Stimulated activated naive CD8-positive, alpha-beta T cell treated with anti-CD3 and anti-CD28 coated beads, Interleukin-15, amount 100 ng/mL, for 72 hours (primary cell): ENCODE measurements around the gene ANO8.
"Not testable (repeated sequence)": the region's sequence is repeated elsewhere in the genome, so short reads cannot be mapped to it uniquely, and the experiment has no call there.

Source experiments
- ATAC-seq: fragments of 150-1000 bp; cut with Tn5 transposase; 2 replicates; pipeline ENCODE4 v1.10.0; 2021; ENCODE audit warnings: mild to moderate bottlenecking, moderate library complexity
- DNase-seq, 2 donors: peaks; one replicate each; pipeline ENCODE4 v3.0.0; 2021 to 2022
- H3K27ac Mint-ChIP-seq, 2 donors: one replicate each; pipeline ENCODE4 v1.8.0; 2022; ENCODE audit warnings: mild to moderate bottlenecking in 2 of 2, mixed read lengths in 2 of 2, moderate library complexity in 2 of 2
- H3K27me3 Mint-ChIP-seq: one replicate; pipeline ENCODE4 v1.8.0; 2022; ENCODE audit warnings: mixed read lengths
- H3K4me1 Mint-ChIP-seq: one replicate; pipeline ENCODE4 v1.8.0; 2022; ENCODE audit warnings: mild to moderate bottlenecking, mixed read lengths
- H3K4me3 Mint-ChIP-seq, 2 donors: one replicate each; pipeline ENCODE4 v1.8.0; 2022; ENCODE audit warnings: mild to moderate bottlenecking in 2 of 2, mixed read lengths in 2 of 2, moderate library complexity in 1 of 2
- H3K9me3 Mint-ChIP-seq, 2 donors: one replicate each; pipeline ENCODE4 v1.8.0; 2022; ENCODE audit warnings: mixed read lengths in 2 of 2

Gene ANO8, protein sequence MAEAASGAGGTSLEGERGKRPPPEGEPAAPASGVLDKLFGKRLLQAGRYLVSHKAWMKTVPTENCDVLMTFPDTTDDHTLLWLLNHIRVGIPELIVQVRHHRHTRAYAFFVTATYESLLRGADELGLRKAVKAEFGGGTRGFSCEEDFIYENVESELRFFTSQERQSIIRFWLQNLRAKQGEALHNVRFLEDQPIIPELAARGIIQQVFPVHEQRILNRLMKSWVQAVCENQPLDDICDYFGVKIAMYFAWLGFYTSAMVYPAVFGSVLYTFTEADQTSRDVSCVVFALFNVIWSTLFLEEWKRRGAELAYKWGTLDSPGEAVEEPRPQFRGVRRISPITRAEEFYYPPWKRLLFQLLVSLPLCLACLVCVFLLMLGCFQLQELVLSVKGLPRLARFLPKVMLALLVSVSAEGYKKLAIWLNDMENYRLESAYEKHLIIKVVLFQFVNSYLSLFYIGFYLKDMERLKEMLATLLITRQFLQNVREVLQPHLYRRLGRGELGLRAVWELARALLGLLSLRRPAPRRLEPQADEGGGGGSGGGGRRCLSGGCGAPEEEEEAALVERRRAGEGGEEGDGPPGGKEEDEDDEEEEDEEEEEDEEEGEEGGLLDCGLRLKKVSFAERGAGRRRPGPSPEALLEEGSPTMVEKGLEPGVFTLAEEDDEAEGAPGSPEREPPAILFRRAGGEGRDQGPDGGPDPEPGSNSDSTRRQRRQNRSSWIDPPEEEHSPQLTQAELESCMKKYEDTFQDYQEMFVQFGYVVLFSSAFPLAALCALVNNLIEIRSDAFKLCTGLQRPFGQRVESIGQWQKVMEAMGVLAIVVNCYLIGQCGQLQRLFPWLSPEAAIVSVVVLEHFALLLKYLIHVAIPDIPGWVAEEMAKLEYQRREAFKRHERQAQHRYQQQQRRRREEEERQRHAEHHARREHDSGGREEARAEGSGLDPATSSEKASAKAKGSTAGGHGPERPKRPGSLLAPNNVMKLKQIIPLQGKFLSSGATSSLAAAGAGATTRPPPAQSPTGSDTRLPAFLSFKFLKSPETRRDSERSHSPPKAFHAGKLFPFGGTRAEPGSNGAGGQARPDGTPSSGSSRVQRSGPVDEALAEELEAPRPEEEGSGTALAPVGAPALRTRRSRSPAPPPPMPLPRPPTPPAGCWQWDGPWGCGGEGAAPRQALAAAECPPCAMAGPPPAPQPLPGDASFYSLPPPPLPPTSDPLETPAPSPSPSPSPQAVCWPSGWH

DNA sequence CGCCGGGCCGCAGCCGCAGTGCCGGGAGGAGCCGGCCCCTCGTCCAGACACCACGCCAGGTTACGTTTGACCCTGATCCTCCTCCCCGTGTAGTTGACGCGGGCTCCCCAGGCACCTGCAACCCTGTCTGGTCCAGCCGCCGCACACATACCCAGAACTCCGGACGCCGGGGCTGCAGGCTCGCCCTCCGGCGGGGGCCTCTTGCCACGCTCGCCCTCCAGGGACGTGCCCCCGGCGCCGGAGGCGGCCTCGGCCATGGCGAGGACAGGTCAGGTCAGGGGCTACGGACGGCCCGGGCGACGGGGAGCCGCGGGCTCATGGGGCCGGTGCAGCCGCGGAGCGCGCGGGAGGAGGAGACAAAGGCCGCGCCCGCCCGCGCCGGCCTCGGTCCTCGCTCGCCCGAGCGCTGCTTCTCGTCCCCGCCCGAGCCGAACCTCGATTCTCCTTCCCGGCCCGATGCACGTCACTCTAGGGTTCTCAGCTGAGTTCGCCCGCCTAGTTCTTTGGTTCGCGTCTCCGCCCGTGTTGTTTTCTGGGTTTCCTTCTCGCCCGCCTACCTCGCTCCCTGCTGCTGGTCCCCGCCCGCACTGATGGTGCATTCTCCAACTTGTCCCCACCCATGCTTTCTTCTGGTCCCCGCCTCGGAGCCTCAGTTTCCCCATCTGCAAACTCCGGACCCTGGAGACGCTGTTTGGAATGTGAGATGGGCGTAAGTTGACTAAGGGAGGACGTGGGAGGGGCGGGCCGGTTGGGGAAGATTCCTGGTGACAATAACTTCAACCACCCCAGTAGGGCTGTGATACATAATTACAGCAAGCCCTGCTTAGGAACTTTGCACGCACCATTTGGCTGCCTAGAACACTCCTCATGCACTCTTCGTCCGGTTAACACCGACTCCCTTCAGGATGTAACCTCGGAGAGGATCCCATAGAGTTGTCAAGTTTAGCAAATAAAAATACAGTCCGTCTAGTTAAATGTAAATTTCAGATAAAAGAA is at the start of gene ANO8:
TSS of gene ANO8 (minus strand) at position 442 of the 996 bp plus-strand sequence. CDS start at position 257, 185 bp downstream.
- Mint-ChIP-seq H3K27ac (peak within 1 kb of the TSS; percentile 59 to 80), H3K9me3 (no peaks in the 10 kb centered on the region), H3K27me3 (peaks cover 12% of the 10 kb centered on the region), H3K4me3 (peak within 1 kb of the TSS; percentile 91 to 95), H3K4me1 (peaks cover 65% of the 10 kb centered on the region)
- DNase-seq (peak; percentile 96 to 97), ATAC-seq (peak; percentile 68)

DNA sequence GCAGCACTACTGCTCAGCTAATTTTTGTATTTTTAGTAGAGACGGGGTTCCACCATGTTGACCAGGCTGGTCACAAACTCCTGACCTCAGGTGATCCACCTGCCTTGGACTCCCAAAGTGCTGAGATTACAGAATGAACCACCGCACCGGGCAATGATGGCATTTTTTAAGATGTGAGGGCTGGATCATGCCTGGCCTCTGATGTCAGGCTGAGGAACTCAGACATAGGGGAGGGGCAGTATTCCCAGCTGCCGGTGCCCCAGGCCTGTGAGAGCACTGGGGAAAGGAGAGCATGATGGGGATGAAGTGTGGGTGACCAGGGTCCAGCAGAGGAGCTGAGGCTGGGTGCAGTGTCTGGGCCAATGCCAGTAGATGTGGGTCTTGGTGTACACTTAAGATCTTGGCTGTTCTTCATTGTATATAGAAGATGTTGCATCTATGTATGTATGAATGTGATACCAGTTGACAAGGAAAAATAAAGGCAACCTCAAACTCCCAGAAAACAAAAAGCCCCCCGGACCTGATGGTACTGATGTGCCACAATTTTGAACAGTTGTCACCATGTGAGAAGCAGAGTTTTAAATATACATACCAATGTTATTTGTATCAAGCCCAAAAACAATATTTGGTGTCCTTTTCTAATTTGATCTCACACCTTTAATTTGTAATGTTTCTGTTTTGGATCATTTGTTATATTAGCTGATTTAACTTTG is 45.9 kb upstream of the ANO8 start:
- no peaks in the 10 kb centered on the region for H3K9me3 Mint-ChIP-seq
- H3K4me3 Mint-ChIP-seq, result no peak overlapping the region
- H3K4me1 Mint-ChIP-seq, result peaks cover 24% of the 10 kb centered on the region
- no peak for DNase-seq
- ATAC-seq, result no peak
- peaks cover 27% of the 10 kb centered on the region for H3K27me3 Mint-ChIP-seq
- H3K27ac Mint-ChIP-seq, result no peak overlapping the region

- ATAC-seq (no peak), DNase-seq (no peak)
- Mint-ChIP-seq H3K4me3 (no peak overlapping the region), H3K27ac (no peak overlapping the region), H3K4me1 (peaks cover 24% of the 10 kb centered on the region), H3K27me3 (peaks cover 27% of the 10 kb centered on the region), H3K9me3 (no peaks in the 10 kb centered on the region)
Observed at GRCh38 chr19:17379221-17379631, 44.6 kb upstream of the ANO8 start.

DNA sequence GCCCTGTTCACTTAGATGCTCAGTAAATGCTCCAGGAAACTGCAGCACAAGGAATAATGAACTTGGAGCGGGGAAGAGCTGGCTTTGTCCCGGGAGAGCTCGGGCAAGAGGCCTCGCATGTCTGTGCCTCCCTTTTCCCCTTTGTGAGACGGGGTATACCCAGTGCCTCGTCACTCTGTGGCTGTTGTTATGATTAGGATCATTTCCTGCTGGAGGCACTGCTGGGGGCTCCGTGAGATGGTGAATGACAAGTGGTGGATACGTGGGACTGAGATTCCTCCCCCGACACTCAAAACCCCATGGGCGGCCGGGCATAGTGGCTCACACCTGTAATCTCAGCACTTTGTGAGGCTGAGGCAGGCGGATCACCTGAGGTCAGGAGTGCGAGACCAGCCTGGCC is 43.6 kb upstream of the ANO8 start:
- Mint-ChIP-seq H3K4me3 (no peak overlapping the region), H3K27ac (no peak overlapping the region), H3K27me3 (peaks cover 27% of the 10 kb centered on the region), H3K4me1 (peaks cover 23% of the 10 kb centered on the region), H3K9me3 (no peaks in the 10 kb centered on the region)
- DNase-seq (no peak), ATAC-seq (no peak)

GRCh38 chr19:17376935-17377600 is 42.4 kb upstream of the ANO8 start, which contains the start of gene PLVAP:
Gene PLVAP (minus strand): TSS chr19:17377342. CDS start chr19:17377288, 54 bp downstream.
- DNase-seq (no peak), ATAC-seq (no peak)
- H3K27ac Mint-ChIP-seq, result peak within 1 kb of the TSS in 1 of 2 donors; percentile 52
- H3K27me3 Mint-ChIP-seq, result peaks cover 27% of the 10 kb centered on the region
- H3K9me3 Mint-ChIP-seq, result no peaks in the 10 kb centered on the region
- peaks cover 12% of the 10 kb centered on the region for H3K4me1 Mint-ChIP-seq
- H3K4me3 Mint-ChIP-seq, result no peak within 1 kb of the TSS

DNA sequence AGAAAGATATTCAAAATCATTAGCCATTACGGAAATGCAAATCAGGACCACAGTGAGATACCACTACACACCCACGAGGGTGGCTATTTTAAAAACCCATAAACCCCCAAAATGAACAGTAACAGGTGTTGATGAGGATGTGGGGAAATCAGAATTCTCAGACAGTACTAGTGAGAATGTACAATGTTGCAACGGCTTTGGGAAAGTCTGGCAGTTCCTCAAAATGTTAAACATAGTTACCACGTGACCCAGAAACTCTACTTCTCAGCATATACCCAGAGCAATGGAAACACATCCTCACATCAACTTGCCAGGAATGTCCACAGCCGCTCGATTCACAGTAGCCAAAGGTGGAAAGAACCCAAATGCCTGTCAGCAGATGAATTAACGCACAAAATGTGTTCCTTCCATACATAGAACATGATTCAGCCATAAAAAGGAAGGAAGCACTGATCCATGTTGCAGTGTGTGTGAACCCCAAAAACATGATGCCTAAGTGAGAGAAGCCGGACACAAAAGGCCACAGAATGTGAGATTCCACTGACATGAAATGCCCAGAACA is 35.5 kb upstream of the ANO8 start:
- H3K9me3 Mint-ChIP-seq, result no peaks in the 10 kb centered on the region
- ATAC-seq (peak; percentile 46), DNase-seq (no peak)
- H3K27ac Mint-ChIP-seq, result no peak overlapping the region
- peaks cover 8% of the 10 kb centered on the region for H3K4me1 Mint-ChIP-seq
- H3K4me3 Mint-ChIP-seq, result no peak overlapping the region
- H3K27me3 Mint-ChIP-seq, result peaks cover 9% of the 10 kb centered on the region

- Mint-ChIP-seq H3K9me3 (no peaks in the 10 kb centered on the region), H3K27ac (peak overlapping the region in 1 of 2 donors; percentile 73), H3K27me3 (peaks cover 5% of the 10 kb centered on the region), H3K4me1 (peaks cover 5% of the 10 kb centered on the region), H3K4me3 (no peak overlapping the region)
- ATAC-seq (no peak), DNase-seq (no peak)
Observed at GRCh38 chr19:17365361-17365760, 30.7 kb upstream of the ANO8 start.

DNA sequence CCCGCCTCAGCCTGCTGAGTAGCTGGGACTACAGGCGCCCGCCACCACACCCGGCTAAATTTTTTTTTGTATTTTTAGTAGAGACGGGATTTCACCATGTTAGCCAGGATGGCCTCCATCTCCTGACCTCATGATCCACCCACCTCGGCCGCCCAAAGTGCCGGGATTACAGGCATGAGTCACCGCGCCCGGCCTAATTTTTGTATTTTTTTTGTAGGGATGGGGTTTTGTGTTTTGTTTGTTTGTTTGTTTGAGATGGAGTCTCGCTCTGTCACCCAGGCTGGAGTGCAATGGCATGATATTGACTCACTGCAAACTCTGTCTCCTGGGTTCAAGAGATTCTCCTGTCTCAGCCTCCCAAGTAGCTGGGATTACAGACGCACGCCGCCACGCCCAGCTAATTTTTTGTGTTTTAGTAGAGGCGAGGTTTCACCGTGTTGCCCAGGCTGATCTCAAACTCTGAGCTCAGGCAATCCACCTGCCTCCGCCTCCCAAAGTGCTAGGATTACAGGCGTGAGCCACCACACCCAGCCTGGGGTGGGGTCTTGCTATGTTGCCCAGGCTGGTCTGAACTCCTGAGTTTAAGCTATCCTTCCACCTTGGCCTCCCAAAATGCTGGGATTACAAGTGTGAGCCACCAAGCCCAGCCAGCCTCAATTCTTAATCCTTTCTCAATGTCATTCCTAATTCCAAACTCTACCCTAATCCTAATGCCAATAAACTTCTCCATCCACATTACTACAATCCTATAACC is 29.4 kb upstream of the ANO8 start:
- not testable (repeated sequence) for H3K4me1 Mint-ChIP-seq, H3K27ac Mint-ChIP-seq, H3K4me3 Mint-ChIP-seq

DNA sequence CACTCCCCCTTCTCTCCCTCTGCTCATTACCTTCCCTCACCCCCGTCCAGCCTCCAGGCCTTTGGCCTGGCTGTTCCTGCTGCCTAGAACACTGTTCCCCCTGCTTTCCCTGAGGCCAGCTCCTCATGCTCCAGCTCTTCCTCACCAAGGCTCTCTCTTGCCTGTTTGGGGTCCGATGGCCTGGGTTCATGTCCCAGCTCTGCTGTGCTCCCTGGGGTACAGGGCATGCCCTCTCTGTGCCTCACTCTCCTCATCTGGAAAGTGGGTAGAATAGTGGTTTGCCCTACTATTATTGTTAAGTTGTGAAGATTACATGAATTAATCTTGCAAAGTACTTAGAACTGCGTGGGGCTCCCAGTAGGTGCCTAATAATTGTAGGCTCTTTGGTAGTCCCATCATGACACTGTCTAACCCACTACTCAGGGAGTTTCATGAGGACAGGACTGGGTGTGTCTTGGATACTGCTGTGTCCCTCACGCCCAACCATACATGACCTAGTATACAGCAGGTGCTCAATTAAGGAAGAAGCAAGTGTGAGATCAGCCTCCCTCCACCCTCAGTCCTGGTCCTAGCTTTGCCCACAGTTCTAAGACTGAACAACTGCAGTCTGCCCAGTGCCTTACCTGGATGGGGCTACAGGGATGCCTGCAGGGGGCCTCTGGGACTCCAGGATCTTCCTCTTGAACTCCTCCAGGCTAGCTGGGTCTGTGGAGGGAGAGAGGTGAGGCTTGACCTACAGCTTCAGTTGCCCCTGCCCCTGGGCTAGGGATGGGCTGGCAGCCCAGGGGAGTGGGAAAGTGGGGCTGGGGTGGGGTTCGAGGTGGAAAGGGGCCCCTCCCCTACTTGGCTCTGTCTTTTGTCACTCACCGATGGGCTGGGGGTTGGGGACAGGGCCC is 25.5 kb upstream of the ANO8 start:
- Mint-ChIP-seq H3K27me3 (no peaks in the 10 kb centered on the region), H3K4me3 (no peak overlapping the region), H3K9me3 (no peaks in the 10 kb centered on the region), H3K27ac (no peak overlapping the region), H3K4me1 (no peaks in the 10 kb centered on the region)
- ATAC-seq (no peak), DNase-seq (no peak)

More for the DNA sequence above, 29.4 kb upstream of the ANO8 start:
- not testable (repeated sequence) for H3K9me3 Mint-ChIP-seq, H3K27me3 Mint-ChIP-seq, ATAC-seq, DNase-seq

GRCh38 chr19:17358395-17358794 is 23.7 kb upstream of the ANO8 start:
- no peak overlapping the region for H3K27ac Mint-ChIP-seq
- no peak overlapping the region for H3K4me3 Mint-ChIP-seq
- H3K27me3 Mint-ChIP-seq, result peaks cover 5% of the 10 kb centered on the region
- H3K4me1 Mint-ChIP-seq, result no peaks in the 10 kb centered on the region
- ATAC-seq, result no peak
- no peak for DNase-seq
- H3K9me3 Mint-ChIP-seq, result no peaks in the 10 kb centered on the region

DNA sequence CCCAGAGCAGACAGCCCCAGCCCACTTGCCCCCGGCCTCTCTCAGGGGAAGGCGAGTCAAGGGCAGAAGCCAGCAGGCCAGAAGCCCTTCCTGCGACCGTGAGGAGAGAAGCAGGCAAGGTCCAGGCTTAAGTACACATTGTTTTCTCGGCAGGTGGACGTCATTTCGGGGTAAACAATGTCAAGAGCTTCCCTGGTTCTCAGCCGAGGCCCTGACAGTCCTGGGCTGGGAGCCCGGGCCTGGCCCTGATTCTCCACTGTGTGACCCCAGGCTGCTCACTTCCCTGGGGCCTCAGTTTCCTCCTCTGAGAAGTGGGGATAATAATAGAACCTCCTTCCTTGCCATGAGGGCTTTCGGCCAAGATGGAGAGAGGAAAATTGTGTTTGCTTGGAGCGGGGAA is 23.1 kb upstream of the ANO8 start:
- Mint-ChIP-seq H3K27me3 (peaks cover 12% of the 10 kb centered on the region), H3K27ac (no peak overlapping the region), H3K9me3 (no peaks in the 10 kb centered on the region), H3K4me3 (no peak overlapping the region), H3K4me1 (no peaks in the 10 kb centered on the region)
- DNase-seq, result no peak
- ATAC-seq, result no peak
